Lung (tissue), 12 donors: ENCODE measurements around the gene PAX6. TPM values are rescaled to one million over a fixed set of nuclear protein-coding genes. Genes with fewer than 3 reads are reported as not detected.

Experiments
- ATAC-seq: fragments of 200-7000 bp; cut with Tn5 transposase; one replicate; pipeline ENCODE4 v1.9.1; 2020; ENCODE audit warnings: moderate number of reproducible peaks; ENCODE audit not compliant: insufficient read depth, low FRiP score
- DNase-seq, 3 donors: peaks; one replicate each; pipeline ENCODE4 v3.0.0-alpha.2; 2013 to 2017
- H3K27ac ChIP-seq, 2 donors: one replicate each; pipeline ENCODE4 v1.5.1; 2013; ENCODE audit warnings: mild to moderate bottlenecking in 2 of 2, moderate library complexity in 2 of 2, control low read depth in 1 of 2, inconsistent platforms in 1 of 2, low read depth in 1 of 2, low read length in 1 of 2
- H3K27me3 ChIP-seq, 3 donors: one replicate each; pipeline ENCODE4 v1.5.1; 2013; ENCODE audit warnings: low read length in 2 of 3; ENCODE audit not compliant: control insufficient read depth in 3 of 3, insufficient read depth in 3 of 3
- H3K36me3 ChIP-seq, 4 donors: one replicate each; pipeline ENCODE4 v1.5.1; 2013; ENCODE audit warnings: low read length in 4 of 4, mild to moderate bottlenecking in 1 of 4, moderate library complexity in 1 of 4; ENCODE audit not compliant: control insufficient read depth in 4 of 4, insufficient read depth in 4 of 4
- H3K4me1 ChIP-seq, 5 donors: one replicate each; pipeline ENCODE4 v1.5.1; 2013; ENCODE audit warnings: low read length in 5 of 5, mild to moderate bottlenecking in 2 of 5, moderate library complexity in 1 of 5; ENCODE audit not compliant: control insufficient read depth in 5 of 5, insufficient read depth in 5 of 5
- H3K4me3 ChIP-seq: one replicate; pipeline ENCODE4 v1.5.1; 2013; ENCODE audit warnings: mild to moderate bottlenecking, control low read depth, moderate library complexity
- H3K9ac ChIP-seq, 2 donors: one replicate each; pipeline ENCODE4 v1.5.1; 2013; ENCODE audit warnings: low read length in 2 of 2, control low read depth in 1 of 2; ENCODE audit not compliant: insufficient read depth in 1 of 2
- H3K9me3 ChIP-seq, 4 donors: one replicate each; pipeline ENCODE4 v1.5.1; 2013; ENCODE audit warnings: low read length in 3 of 4, mild to moderate bottlenecking in 1 of 4, moderate library complexity in 1 of 4; ENCODE audit not compliant: control insufficient read depth in 4 of 4, insufficient read depth in 3 of 4
- CTCF ChIP-seq: IDR thresholded peaks from 2 replicates; pipeline ENCODE4 v1.5.1; 2012; ENCODE audit warnings: mild to moderate bottlenecking; ENCODE audit errors: control extremely low read depth, extremely low read depth
- WGBS, 2 donors: extraction: QIAGEN DNeasy Blood & Tissue Kit; methylation state at CpG; one replicate each; pipeline ENCODE4 v1.1.7; 2013; 5-methylcytosine and 5-hydroxymethylcytosine counted together
- polyA plus RNA-seq, 2 donors: library from polyadenylated mRNA; stranded (reverse); fragments of 200-250 nt; gene quantifications; one replicate each; pipeline ENCODE4 v1.2.1, GENCODE V29; 2013
- total RNA-seq, 2 donors: library from RNA; depleted of rRNA in 1 of 2; stranded (reverse); fragments of >200 nt in 1 of 2; gene quantifications; one replicate each; pipeline ENCODE4 v1.2.1, GENCODE V29; 2014 to 2021
- donor health status: control.
- donor health status: control.
- donor health status: Bipolar disorder and iron deficiency.
- donor health status: healthy.
- donor health status: DM: yes; HTN: yes; CAD: no.

Gene PAX6
- total and polyA plus RNA-seq, 4 donors = 0.01 TPM; not detected in 3

- Histone ChIP-seq H3K9ac (no peak overlapping the region), H3K9me3 (no peaks in the 10 kb centered on the region), H3K4me3 (no peak overlapping the region), H3K27ac (no peak overlapping the region), H3K4me1 (no peaks in the 10 kb centered on the region), H3K27me3 (peaks cover 0 to 59% (median 21%) of the 10 kb centered on the region in 3 donors), H3K36me3 (no peaks in the 10 kb centered on the region)
- TF ChIP-seq CTCF = no peak
- WGBS, 2 donors = 51% methylated on average over 6 of the region's 6 CpGs
- DNase-seq (no peak), ATAC-seq (no peak)
These were observed 33.2 kb upstream of the PAX6 start for GRCh38 chr11:31844351-31844750.

- WGBS, 2 donors = 72 to 85% methylated on average over 3 of the region's 3 CpGs
- H3K36me3 ChIP-seq = no peaks in the 10 kb centered on the region
- ATAC-seq (no peak), DNase-seq (no peak)
- peaks cover 3 to 66% (median 39%) of the 10 kb centered on the region in 3 donors for H3K27me3 ChIP-seq
- TF ChIP-seq CTCF = no peak
- H3K4me1 ChIP-seq = no peaks in the 10 kb centered on the region
- H3K27ac ChIP-seq = no peak overlapping the region
- no peak overlapping the region for H3K9ac ChIP-seq
- H3K9me3 ChIP-seq = no peaks in the 10 kb centered on the region
- H3K4me3 ChIP-seq = no peak overlapping the region
These were observed 30.3 kb upstream of the PAX6 start for GRCh38 chr11:31841435-31841834.

GRCh38 chr11:31834237-31834636 lies 23.1 kb upstream of the PAX6 start:
- Histone ChIP-seq H3K9me3 (peaks cover 0 to 2% (median 0%) of the 10 kb centered on the region in 4 donors), H3K36me3 (no peaks in the 10 kb centered on the region), H3K9ac (no peak overlapping the region), H3K27ac (no peak overlapping the region), H3K27me3 (peaks cover 3 to 93% (median 76%) of the 10 kb centered on the region in 3 donors), H3K4me3 (no peak overlapping the region), H3K4me1 (no peaks in the 10 kb centered on the region)
- TF ChIP-seq CTCF = no peak
- DNase-seq = no peak
- ATAC-seq = no peak
- WGBS, 2 donors = 36% methylated on average over 1 of the region's 1 CpG

GRCh38 chr11:31830406-31830805 lies 19.3 kb upstream of the PAX6 start:
- H3K9ac ChIP-seq = no peak overlapping the region
- H3K4me3 ChIP-seq = no peak overlapping the region
- 69 to 79% methylated on average over 4 of the region's 4 CpGs for WGBS, 2 donors
- peaks cover 7 to 97% (median 87%) of the 10 kb centered on the region in 3 donors for H3K27me3 ChIP-seq
- TF ChIP-seq CTCF = no peak
- no peaks in the 10 kb centered on the region for H3K36me3 ChIP-seq
- H3K9me3 ChIP-seq = peaks cover 0 to 5% (median 0%) of the 10 kb centered on the region in 4 donors
- no peak for ATAC-seq
- H3K4me1 ChIP-seq = peaks cover 0 to 5% (median 0%) of the 10 kb centered on the region in 5 donors
- no peak overlapping the region for H3K27ac ChIP-seq
- DNase-seq = no peak
